IMR-90 (cell line): ENCODE results near the gene ADGRF1.

Source experiments
- BHLHE40 ChIP-seq: fragments of 150-350 bp; IDR thresholded peaks from 2 replicates; pipeline ENCODE4 v1.6.1; 2016; ENCODE audit warnings: mild to moderate bottlenecking, low read depth, low read length
- CEBPB ChIP-seq: IDR thresholded peaks from 2 replicates; pipeline ENCODE4 v1.6.1; 2012; ENCODE audit warnings: low read depth, low read length, improper control_type of control experiment
- CTCF ChIP-seq: conservative IDR thresholded peaks from 2 replicates; pipeline ENCODE4 v1.5.1; 2012; ENCODE audit warnings: mild to moderate bottlenecking, low read depth, low read length, improper control_type of control experiment
- ELK1 ChIP-seq: fragments of 150-350 bp; IDR thresholded peaks from 2 replicates; pipeline ENCODE4 v1.6.1; 2016; ENCODE audit warnings: low read depth, mild to moderate bottlenecking, low read length, moderate library complexity, borderline replicate concordance
- FOS ChIP-seq: fragments of 150-350 bp; IDR thresholded peaks from 2 replicates; pipeline ENCODE4 v1.6.1; 2016; ENCODE audit warnings: low read depth, low read length
- MAFK ChIP-seq: IDR thresholded peaks from 2 replicates; pipeline ENCODE4 v1.6.1; 2012; ENCODE audit warnings: low read depth, low read length, improper control_type of control experiment
- MXI1 ChIP-seq: IDR thresholded peaks from 2 replicates; pipeline ENCODE4 v1.6.1; 2012; ENCODE audit warnings: low read depth, mild to moderate bottlenecking, low read length, moderate library complexity, borderline replicate concordance
- NFE2L2 ChIP-seq: fragments of 150-350 bp; IDR thresholded peaks from 2 replicates; pipeline ENCODE4 v1.6.1; 2016; ENCODE audit warnings: low read depth, mild to moderate bottlenecking, low read length
- POLR2A ChIP-seq: IDR thresholded peaks from 2 replicates; pipeline ENCODE4 v1.6.1; 2012; ENCODE audit warnings: mild to moderate bottlenecking, low read depth, low read length
- RAD21 ChIP-seq: IDR thresholded peaks from 2 replicates; pipeline ENCODE4 v1.6.1; 2012; ENCODE audit warnings: low read length, improper control_type of control experiment
- RFX5 ChIP-seq: IDR thresholded peaks from 2 replicates; pipeline ENCODE4 v1.8.0; 2012; ENCODE audit warnings: low read depth, mild to moderate bottlenecking, low read length, moderate library complexity
- SMC3 ChIP-seq: fragments of 150-350 bp; IDR thresholded peaks from 2 replicates; pipeline ENCODE4 v1.6.1; 2016; ENCODE audit warnings: low read depth, mild to moderate bottlenecking, antibody characterized with exemption, low read length, moderate library complexity
- USF2 ChIP-seq: fragments of 150-350 bp; IDR thresholded peaks from 2 replicates; pipeline ENCODE4 v1.6.1; 2017; ENCODE audit warnings: mild to moderate bottlenecking, antibody characterized with exemption, low read length, low read depth

GRCh38 chr6:47042275-47042791, at the start of gene ADGRF1:
- no peak for TF ChIP-seq MAFK
- no peak for TF ChIP-seq CTCF
- TF ChIP-seq ELK1: no peak
- TF ChIP-seq CEBPB: no peak
- TF ChIP-seq RFX5: no peak
- no peak for TF ChIP-seq RAD21
- no peak for TF ChIP-seq POLR2A
- no peak for TF ChIP-seq NFE2L2
- TF ChIP-seq MXI1: no peak
- no peak for TF ChIP-seq FOS
- TF ChIP-seq SMC3: no peak
- TF ChIP-seq BHLHE40: no peak
- no peak for TF ChIP-seq USF2
